Bronchial epithelial cell (primary cell): ENCODE data around the gene ABHD16A. TPM values are rescaled to one million over a fixed set of nuclear protein-coding genes. Genes with fewer than 3 reads are reported as not detected.
"Not testable (repeated sequence)": the region's sequence is repeated elsewhere in the genome, so short reads cannot be mapped to it uniquely, and the experiment has no call there.

Experiments used
- DNase-seq: peaks from one replicate; pipeline ENCODE4 v3.0.0-alpha.2; 2010; ENCODE audit warnings: low read depth
- FAIRE-seq: peaks from 2 replicates; lab custom pipeline; 2011; peaks lifted over from hg19 to GRCh38; lab: Jason Lieb, UNC
- H3K27me3 ChIP-seq: 2 replicates; pipeline ENCODE4 v1.5.1; 2011; ENCODE audit warnings: low read length; ENCODE audit not compliant: control insufficient read depth, insufficient read depth
- H3K36me3 ChIP-seq: 2 replicates; pipeline ENCODE4 v1.5.1; 2011; ENCODE audit warnings: low read length; ENCODE audit not compliant: control insufficient read depth, insufficient read depth
- H3K4me3 ChIP-seq: 2 replicates; pipeline ENCODE4 v1.5.1; 2011; ENCODE audit warnings: mild to moderate bottlenecking, low read depth, low read length, control low read depth
- CTCF ChIP-seq: IDR thresholded peaks from 2 replicates; pipeline ENCODE4 v1.5.1; 2011; ENCODE audit warnings: mild to moderate bottlenecking, moderate library complexity, low read length, control low read depth, inconsistent platforms; ENCODE audit not compliant: insufficient read depth, severe bottlenecking
- total RNA-seq: library from RNA; depleted of rRNA; stranded (reverse); fragments of >200 nt; gene quantifications from 2 replicates; pipeline ENCODE4 v1.2.1, GENCODE V29; 2014

ABHD16A gene
- total RNA-seq, 1 donor from 2014 or later: 32.9 TPM

- TF ChIP-seq CTCF: no peak
- FAIRE-seq: no peak
- Histone ChIP-seq H3K36me3 (no peaks in the 10 kb centered on the region), H3K4me3 (no peak overlapping the region), H3K27me3 (no peaks in the 10 kb centered on the region)
- no peak for DNase-seq
Observed at GRCh38 chr6:31713465-31713864, 10.3 kb upstream of the ABHD16A start.

- no peaks in the 10 kb centered on the region for H3K27me3 ChIP-seq
- peak; percentile 57 for TF ChIP-seq CTCF
- DNase-seq (no peak), FAIRE-seq (peak; percentile 75)
- no peak overlapping the region for H3K4me3 ChIP-seq
- no peaks in the 10 kb centered on the region for H3K36me3 ChIP-seq
Observed at GRCh38 chr6:31712296-31712695, 9.2 kb upstream of the ABHD16A start.

GRCh38 chr6:31711233-31711632, 8.1 kb upstream of the ABHD16A start:
- no peak for FAIRE-seq
- no peak overlapping the region for H3K4me3 ChIP-seq
- TF ChIP-seq CTCF: no peak
- no peak for DNase-seq
- H3K27me3 ChIP-seq: no peaks in the 10 kb centered on the region
- no peaks in the 10 kb centered on the region for H3K36me3 ChIP-seq

- no peaks in the 10 kb centered on the region for H3K27me3 ChIP-seq
- H3K4me3 ChIP-seq: no peak overlapping the region
- TF ChIP-seq CTCF: no peak
- FAIRE-seq: no peak
- no peaks in the 10 kb centered on the region for H3K36me3 ChIP-seq
- DNase-seq: no peak
Observed at GRCh38 chr6:31710523-31711219, 7.5 kb upstream of the ABHD16A start.

GRCh38 chr6:31709157-31709556, 6.0 kb upstream of the ABHD16A start:
- H3K27me3 ChIP-seq, H3K36me3 ChIP-seq, FAIRE-seq, H3K4me3 ChIP-seq, DNase-seq: not testable (repeated sequence)

- H3K4me3 ChIP-seq: no peak overlapping the region
- no peak for FAIRE-seq
- no peak for DNase-seq
- TF ChIP-seq CTCF: no peak
- H3K27me3 ChIP-seq: no peaks in the 10 kb centered on the region
- H3K36me3 ChIP-seq: no peaks in the 10 kb centered on the region
Observed at GRCh38 chr6:31708224-31708623, 5.1 kb upstream of the ABHD16A start.
